Hepatic stellate cell (primary cell): Measurements from ENCODE around the gene MYEOV.

Source experiments
- DNase-seq: peaks from one replicate; pipeline ENCODE4 v3.0.0; 2011; ENCODE audit warnings: low spot score

MYEOV gene

DNA sequence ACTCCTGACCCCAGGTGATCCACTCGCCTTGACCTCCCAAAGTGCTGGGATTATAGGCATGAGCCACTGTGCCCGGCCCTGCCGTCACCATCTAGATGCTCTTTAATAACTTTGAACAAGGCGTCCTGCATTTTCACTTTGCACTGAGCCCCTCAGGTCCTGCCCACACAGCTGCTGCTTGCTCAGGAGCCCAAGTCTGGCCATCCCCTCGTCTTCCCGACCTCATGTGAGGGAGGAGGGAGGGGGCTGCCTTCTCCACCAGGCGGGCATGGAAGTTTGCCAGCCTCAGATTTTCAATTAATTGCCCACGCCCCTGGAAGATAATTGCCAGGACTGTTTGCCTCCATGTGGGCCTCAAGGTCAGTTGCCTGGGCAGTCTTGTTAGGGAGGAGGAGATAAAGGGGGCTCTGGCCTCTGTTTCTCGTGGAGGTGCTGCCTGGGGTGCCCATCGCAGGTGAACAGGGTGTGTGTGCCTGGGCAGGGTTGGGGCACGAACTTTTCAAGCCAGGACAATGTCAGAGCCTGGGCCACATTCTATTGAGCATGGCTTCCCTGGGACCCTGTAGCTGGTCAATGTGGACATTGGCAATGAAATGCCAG lies 27.9 kb upstream of the MYEOV start:
- no peak for DNase-seq

DNA sequence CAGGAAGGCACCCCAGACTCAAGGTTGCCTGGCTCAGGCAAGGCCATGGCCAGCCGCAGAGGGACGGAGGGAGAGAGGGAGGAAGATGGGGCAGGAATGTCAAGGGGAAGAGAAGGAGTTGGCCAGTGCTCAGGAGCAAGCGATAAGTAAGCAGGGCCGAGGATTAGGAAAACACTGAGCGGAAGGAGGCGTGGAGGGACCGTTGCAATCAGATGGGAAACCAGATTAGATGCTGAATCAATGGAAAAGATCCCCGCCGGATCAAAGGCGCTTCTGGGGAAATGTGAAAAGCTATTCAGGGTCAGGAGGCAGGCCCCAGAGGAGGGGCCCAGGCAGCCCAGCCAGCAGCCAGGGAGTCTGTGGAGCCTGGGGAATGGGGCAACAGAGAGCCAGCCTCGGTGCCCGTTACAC lies 26.6 kb upstream of the MYEOV start:
- DNase-seq = no peak

- DNase-seq = no peak
Measured at GRCh38 chr11:69268911-69269310, 25.0 kb upstream of the MYEOV start.

DNA sequence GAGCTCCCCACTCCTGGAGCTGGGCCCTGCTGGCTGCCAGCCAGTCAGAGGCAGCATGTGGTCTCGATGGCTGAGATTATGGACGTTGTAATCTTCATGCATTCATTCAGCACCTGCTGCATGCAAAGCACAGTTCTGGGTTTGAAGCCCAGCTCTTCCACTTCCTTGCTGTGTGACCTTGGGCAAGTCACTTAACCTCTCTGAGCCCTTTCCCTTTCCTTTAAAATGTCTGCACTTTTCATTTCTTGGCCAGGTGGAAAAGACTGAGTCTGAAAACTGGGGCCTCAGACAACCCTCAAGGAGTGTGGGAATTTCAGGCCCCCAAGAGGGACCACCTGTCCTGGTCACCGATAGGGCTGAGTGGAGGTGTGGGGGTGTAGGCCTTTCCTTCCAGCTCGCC lies 24.6 kb upstream of the MYEOV start:
- no peak for DNase-seq

DNA sequence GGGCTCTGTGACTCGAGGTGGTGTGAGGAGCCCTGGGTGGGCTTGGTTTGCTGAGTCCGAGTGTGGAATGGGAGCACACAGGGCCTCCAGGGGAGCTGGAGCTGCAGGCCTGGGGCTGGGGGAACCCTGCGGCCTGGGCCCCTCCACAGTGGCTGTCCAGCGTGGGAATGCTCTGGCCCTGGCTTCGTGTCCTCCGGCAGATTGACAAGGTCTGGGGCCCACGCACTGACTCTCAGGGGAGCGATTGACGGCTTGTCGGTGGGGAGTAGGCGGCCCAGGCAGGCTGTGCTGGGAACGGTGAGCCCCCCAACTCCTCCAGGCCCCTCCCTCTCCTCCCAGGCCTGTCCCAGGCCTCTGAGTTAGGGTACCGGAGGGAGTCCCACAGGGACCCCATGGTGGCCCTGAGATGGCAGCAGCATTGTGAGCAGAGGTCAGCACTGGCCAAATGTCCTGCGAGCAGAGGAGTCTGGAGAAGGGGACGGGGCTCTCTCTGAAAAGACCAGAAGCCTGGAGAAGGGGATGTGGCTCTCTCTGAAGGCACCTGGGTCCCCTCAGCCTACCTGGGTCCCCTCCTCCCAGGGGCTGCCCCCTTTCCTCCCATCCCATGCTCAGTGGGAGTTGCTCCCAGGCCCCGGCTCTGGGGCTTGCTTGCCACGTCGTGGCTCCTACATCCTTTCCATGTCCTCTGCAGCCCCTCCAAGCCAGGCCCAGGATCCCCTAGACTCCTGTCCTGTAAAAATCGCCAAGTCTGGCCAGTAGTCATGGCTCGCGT lies 23.8 kb upstream of the MYEOV start:
- DNase-seq = no peak

DNA sequence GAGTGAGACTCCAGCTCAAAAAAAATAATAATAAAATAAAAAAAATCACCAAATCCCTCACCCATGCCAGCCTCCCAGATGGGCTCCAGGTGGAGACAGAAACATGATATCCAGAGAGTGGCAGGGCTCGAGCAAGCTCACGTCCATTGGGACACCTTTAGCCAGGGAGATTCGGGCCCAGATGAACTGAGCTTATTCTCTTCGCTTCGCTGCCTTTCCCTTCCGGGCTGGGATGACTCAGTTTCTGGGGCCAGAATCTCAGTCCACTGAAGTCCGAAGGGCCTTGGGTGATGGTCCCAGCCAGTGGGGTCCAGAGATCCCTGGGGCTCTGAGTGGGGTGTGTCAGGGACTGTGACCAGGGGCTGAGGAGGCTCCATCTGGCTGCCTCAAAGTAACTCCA lies 23.0 kb upstream of the MYEOV start:
- DNase-seq = no peak

- no peak for DNase-seq
Measured at GRCh38 chr11:69272055-69272454, 21.9 kb upstream of the MYEOV start.

GRCh38 chr11:69272831-69273485 lies 21.0 kb upstream of the MYEOV start:
- no peak for DNase-seq

GRCh38 chr11:69273571-69273970 lies 20.4 kb upstream of the MYEOV start:
- no peak for DNase-seq

DNA sequence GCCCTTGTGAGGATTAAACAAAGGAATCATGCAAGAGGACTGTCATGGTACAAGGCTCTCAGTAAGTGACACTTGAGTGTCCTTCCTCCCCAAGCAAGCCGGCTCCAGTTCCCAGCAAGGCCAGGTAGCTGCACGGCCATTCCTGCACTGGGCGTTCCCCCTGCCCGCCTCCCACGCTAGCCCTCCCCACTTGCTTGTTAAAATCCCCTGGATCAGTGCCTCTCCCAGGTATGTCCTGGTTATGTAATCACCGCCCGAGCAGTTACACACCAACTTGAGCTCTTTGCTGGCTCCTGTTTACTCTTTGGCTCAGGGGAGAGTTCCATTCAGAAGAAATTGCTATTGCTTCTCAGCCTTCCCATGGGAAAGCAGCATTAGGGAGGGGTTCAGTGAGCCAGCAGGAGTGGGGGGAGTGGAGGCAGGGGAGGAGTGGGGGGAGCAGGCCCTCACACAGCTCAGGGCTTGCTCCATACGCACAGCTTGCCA lies 19.4 kb upstream of the MYEOV start:
- DNase-seq = no peak

- no peak for DNase-seq
Measured at GRCh38 chr11:69275178-69275577, 18.8 kb upstream of the MYEOV start.

DNA sequence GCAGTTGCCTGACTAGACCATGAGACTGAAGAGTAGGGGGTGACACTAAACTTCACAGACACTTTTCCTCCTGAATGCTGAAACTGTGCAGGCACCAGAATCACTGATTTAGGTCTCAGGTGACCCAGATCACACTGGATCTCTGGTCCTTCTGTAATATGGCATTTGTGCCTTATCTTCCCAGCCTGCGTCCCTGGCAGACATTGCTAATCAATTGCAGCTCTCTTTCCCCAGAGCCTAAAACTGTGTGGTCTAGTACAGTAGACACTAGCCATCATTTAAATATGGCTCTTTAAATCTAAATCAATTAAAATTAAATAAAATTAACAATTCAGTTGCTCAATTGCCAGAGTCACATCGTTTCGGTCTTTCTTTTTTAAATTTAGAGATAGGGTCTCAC lies 17.8 kb upstream of the MYEOV start:
- no peak for DNase-seq

- no peak for DNase-seq
Measured at GRCh38 chr11:69277074-69277809, 16.7 kb upstream of the MYEOV start.

DNA sequence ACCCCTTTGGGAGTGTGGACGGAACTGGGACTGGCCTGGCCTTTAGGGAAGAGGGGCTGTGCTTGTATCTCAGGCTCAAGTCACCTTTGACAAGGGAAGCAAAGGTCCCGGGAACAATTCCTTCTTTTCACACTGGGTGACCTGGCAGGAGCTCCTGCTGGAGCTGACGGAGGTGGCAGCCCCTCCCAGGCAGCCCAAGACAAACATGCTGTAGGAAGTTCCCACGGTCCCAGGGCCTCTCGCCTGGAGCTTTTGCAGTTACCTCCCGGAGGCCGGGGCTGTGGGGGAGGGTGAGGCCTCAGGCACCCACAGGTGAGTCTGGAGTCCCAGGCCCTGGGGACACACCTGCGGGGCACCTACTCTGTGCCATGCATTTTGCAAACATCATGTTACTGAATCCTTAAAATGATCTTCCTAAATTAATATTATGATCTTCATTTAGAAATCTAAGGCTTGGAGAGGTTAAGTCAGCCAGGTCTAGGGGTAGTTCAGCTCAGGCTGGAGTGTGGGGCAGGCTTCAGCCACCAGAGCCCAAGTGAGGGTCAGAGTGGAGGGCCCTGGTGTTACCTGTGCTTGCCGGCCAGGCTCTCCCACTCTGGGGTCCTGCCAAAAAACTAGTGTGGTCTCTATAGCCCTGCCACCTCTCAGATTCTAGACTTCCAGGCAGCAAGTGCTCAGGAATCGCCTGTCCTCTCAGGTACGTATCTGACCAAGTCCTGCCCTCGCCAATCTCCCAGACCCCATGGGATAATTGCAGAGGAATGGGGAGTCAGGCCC lies 15.7 kb upstream of the MYEOV start:
- no peak for DNase-seq

- DNase-seq = no peak
Measured at GRCh38 chr11:69280451-69280850, 13.5 kb upstream of the MYEOV start.

DNA sequence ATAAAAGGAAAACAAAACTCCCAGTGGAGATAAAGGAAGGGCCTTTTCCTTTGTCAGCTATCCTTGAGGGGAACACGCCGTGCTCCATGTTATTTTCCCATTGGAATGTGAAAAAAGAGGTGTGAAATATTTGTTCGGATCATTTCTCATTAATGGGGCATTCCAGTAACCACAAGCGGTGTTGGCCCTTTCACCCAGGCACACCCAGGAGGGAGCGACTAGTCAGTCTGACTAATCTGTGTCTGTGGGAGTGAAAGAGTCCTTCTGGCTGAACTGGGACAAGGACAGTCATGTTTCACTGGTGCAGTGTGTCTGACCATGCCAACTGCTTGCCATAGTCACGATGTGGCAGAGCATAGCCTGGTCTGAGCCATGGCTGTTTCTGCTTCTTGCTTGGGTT lies 13.0 kb upstream of the MYEOV start:
- peak; percentile 86 for DNase-seq

GRCh38 chr11:69283446-69283845 lies 10.5 kb upstream of the MYEOV start:
- DNase-seq = no peak

DNA sequence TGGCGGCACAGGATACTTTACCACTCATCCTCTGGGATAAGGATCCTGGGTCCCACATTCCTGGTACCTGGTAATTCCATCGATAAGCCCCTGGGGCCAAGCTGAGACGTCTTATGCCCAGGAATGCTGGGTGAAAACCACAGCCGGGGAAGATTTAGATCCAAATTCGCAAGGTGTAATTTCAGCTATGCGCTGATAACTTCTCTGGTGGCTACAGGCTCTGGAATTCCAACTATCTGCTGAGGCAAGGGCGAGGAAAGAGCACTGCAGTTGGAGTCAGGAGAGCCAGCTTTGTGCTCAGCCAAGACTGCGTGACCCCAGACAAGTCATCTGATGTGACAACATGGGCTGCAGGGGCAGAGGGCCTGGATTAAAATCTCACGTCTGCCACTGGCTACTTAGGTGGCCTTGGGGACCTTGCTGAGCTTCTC lies 9.9 kb upstream of the MYEOV start:
- DNase-seq = no peak

- no peak for DNase-seq
Measured at GRCh38 chr11:69285091-69285490, 8.9 kb upstream of the MYEOV start.

DNA sequence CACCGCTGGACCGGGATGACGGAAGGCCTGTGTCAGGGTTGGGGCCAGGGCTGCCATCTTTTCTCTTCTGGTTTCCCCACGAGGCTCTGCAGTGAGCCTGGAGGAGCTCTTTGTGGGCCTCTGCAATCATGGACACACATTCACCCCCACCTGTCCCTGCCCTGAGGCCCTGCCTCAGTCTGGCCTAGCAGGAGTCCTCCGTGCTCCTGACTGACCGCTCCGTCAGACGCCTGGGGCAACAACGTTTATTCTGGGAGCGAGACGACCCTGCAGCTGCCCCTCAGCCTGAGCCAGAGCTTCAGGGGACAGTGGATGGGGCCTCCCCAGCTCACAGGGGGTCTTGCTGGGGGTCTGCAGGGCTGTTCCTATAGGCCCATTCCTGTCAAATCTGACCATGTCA lies 8.2 kb upstream of the MYEOV start:
- no peak for DNase-seq
